H1 (cell line): ENCODE results near the gene AQP12A. TPM values are rescaled to one million over a fixed set of nuclear protein-coding genes. Genes with fewer than 3 reads are reported as not detected.

Source experiments
- CTCF ChIA-PET: fragments of 300-600 bp; sonication (Branson Sonifier 250); formaldehyde crosslinking; loops from one replicate; lab custom pipeline; 2021; ENCODE audit not compliant: partially characterized antibody; lab: Charles Lee
- POLR2A ChIA-PET: fragments of 300-600 bp; sonication (Branson Sonifier 250); formaldehyde crosslinking; loops from one replicate; lab custom pipeline; 2021; ENCODE audit warnings: inconsistent platforms; ENCODE audit not compliant: partially characterized antibody; lab: Charles Lee
- DNase-seq, 2 experiments: peaks; one replicate each; pipeline versions ENCODE4 v3.0.0 to v3.0.0-alpha.2; 2010 to 2022; ENCODE audit warnings: low spot score in 2 of 2, low read depth in 1 of 2, mixed read lengths in 1 of 2
- FAIRE-seq: peaks from 2 replicates; lab custom pipeline; 2011; peaks lifted over from hg19 to GRCh38; lab: Jason Lieb, UNC
- H2AFZ ChIP-seq: 2 replicates; pipeline ENCODE4 v1.8.1; 2012; ENCODE audit warnings: low read length, inconsistent platforms
- H2AK5ac ChIP-seq: 2 replicates; pipeline ENCODE4 v1.6.1; 2013; ENCODE audit warnings: low read depth, low read length
- H2BK120ac ChIP-seq: replicated peaks from 2 replicates; pipeline ENCODE3; 2013; ENCODE audit warnings: low read depth, low read length, inconsistent platforms
- H2BK12ac ChIP-seq: 2 replicates; pipeline ENCODE4 v1.6.1; 2013; ENCODE audit warnings: low read depth, low read length
- H2BK15ac ChIP-seq: 2 replicates; pipeline ENCODE4 v1.6.1; 2013; ENCODE audit warnings: low read length
- H2BK20ac ChIP-seq: 2 replicates; pipeline ENCODE4 v1.6.1; 2013; ENCODE audit warnings: low read length
- H2BK5ac ChIP-seq: 2 replicates; pipeline ENCODE4 v1.6.1; 2013; ENCODE audit warnings: low read depth, low read length
- H3K14ac ChIP-seq: 2 replicates; pipeline ENCODE4 v1.6.1; 2013; ENCODE audit warnings: inconsistent platforms; ENCODE audit not compliant: insufficient read length
- H3K18ac ChIP-seq: 2 replicates; pipeline ENCODE4 v1.6.1; 2013; ENCODE audit warnings: low read length; ENCODE audit errors: extremely low read depth
- H3K23ac ChIP-seq: 2 replicates; pipeline ENCODE4 v1.6.1; 2013; ENCODE audit warnings: inconsistent platforms; ENCODE audit not compliant: insufficient read length
- H3K23me2 ChIP-seq: 2 replicates; pipeline ENCODE4 v1.6.1; 2013; ENCODE audit warnings: low read depth, low read length
- H3K27ac ChIP-seq: 2 replicates; pipeline ENCODE4 v1.6.1; 2011; ENCODE audit warnings: low read depth, low read length, inconsistent platforms
- H3K27me3 ChIP-seq, 4 experiments: replicated peaks in 1 of 4; 1 replicate in 1 of 4; 2 replicates in 3 of 4; pipeline versions ENCODE4 v1.6.1 to v1.8.1; 2011 to 2013; ENCODE audit warnings: low read length in 3 of 4, mild to moderate bottlenecking in 3 of 4, inconsistent platforms in 2 of 4, mixed read lengths in 2 of 4, moderate library complexity in 1 of 4; ENCODE audit not compliant: control insufficient read depth in 3 of 4, insufficient read depth in 3 of 4; ENCODE audit errors: extremely low read depth in 1 of 4
- H3K36me3 ChIP-seq, 4 experiments: 2 replicates each; pipeline versions ENCODE4 v1.6.1 to v1.8.1; 2011 to 2013; ENCODE audit warnings: mild to moderate bottlenecking in 4 of 4, low read length in 3 of 4, moderate library complexity in 2 of 4, control low read depth in 1 of 4, inconsistent platforms in 1 of 4; ENCODE audit not compliant: insufficient read depth in 4 of 4, control insufficient read depth in 2 of 4
- H3K4ac ChIP-seq: replicated peaks from 2 replicates; pipeline ENCODE3; 2013; ENCODE audit warnings: low read length, low read depth, mixed read lengths, inconsistent platforms; ENCODE audit not compliant: insufficient read length
- H3K4me1 ChIP-seq, 4 experiments: replicated peaks in 1 of 4; 1 replicate in 1 of 4; 2 replicates in 3 of 4; pipeline versions ENCODE4 v1.6.1 to v1.8.1; 2011 to 2013; ENCODE audit warnings: low read length in 3 of 4, inconsistent platforms in 2 of 4, mixed read lengths in 1 of 4; ENCODE audit not compliant: insufficient read depth in 4 of 4, control insufficient read depth in 3 of 4
- H3K4me2 ChIP-seq, 2 experiments: 2 replicates each; pipeline versions ENCODE4 v1.6.1 to v1.8.1; 2011 to 2013; ENCODE audit warnings: low read depth in 2 of 2, low read length in 2 of 2, control low read depth in 1 of 2, inconsistent platforms in 1 of 2, mild to moderate bottlenecking in 1 of 2; ENCODE audit not compliant: insufficient read depth in 1 of 2
- H3K4me3 ChIP-seq, 4 experiments: fragments of 200-600, 300-600 bp in 1 of 4; sonication (generic), shearing (Covaris generic), sonication (Bioruptor Twin) in 1 of 4; 2 replicates each; pipeline versions ENCODE4 v1.5.1 to v1.8.1; 2011 to 2016; ENCODE audit warnings: low read length in 4 of 4, low read depth in 3 of 4, control low read depth in 2 of 4, inconsistent platforms in 2 of 4, mild to moderate bottlenecking in 2 of 4, mixed read lengths in 1 of 4, moderate library complexity in 1 of 4; ENCODE audit not compliant: insufficient read depth in 2 of 4; ENCODE audit errors: extremely low read depth in 1 of 4
- H3K56ac ChIP-seq: replicated peaks from 2 replicates; pipeline ENCODE3; 2013; ENCODE audit warnings: low read depth, mild to moderate bottlenecking, mixed read lengths, low read length, inconsistent platforms; ENCODE audit not compliant: insufficient read length
- H3K79me1 ChIP-seq: 2 replicates; pipeline ENCODE4 v1.6.1; 2013; ENCODE audit warnings: low read depth, low read length, control low read depth
- H3K79me2 ChIP-seq, 2 experiments: 2 replicates each; pipeline versions ENCODE4 v1.6.1 to v1.8.1; 2012 to 2013; ENCODE audit warnings: low read length in 2 of 2, mild to moderate bottlenecking in 2 of 2, inconsistent platforms in 1 of 2; ENCODE audit not compliant: insufficient read depth in 2 of 2, control insufficient read depth in 1 of 2
- H3K9ac ChIP-seq, 4 experiments: replicated peaks in 1 of 4; 1 replicate in 1 of 4; 2 replicates in 3 of 4; pipeline versions ENCODE4 v1.6.1 to v1.8.1; 2011 to 2013; ENCODE audit warnings: low read depth in 3 of 4, low read length in 3 of 4, control low read depth in 2 of 4, mild to moderate bottlenecking in 2 of 4, moderate library complexity in 2 of 4, inconsistent platforms in 1 of 4; ENCODE audit errors: extremely low read depth in 1 of 4
- H3K9me3 ChIP-seq, 2 experiments: 2 replicates each; pipeline versions ENCODE4 v1.6.1 to v1.8.1; 2012 to 2013; ENCODE audit warnings: mild to moderate bottlenecking in 2 of 2, moderate library complexity in 2 of 2, control low read depth in 1 of 2, inconsistent platforms in 1 of 2, low read depth in 1 of 2, low read length in 1 of 2, mixed read lengths in 1 of 2; ENCODE audit not compliant: insufficient read depth in 2 of 2
- H4K20me1 ChIP-seq, 2 experiments: replicated peaks in 1 of 2; 2 replicates each; pipeline versions ENCODE3 to v1.8.1; 2011 to 2013; ENCODE audit warnings: inconsistent platforms in 2 of 2, low read length in 2 of 2, mild to moderate bottlenecking in 1 of 2; ENCODE audit not compliant: insufficient read depth in 2 of 2, control insufficient read depth in 1 of 2
- H4K5ac ChIP-seq: 2 replicates; pipeline ENCODE4 v1.6.1; 2013; ENCODE audit warnings: low read length, low read depth, mixed read lengths, inconsistent platforms; ENCODE audit not compliant: insufficient read length
- H4K8ac ChIP-seq: 2 replicates; pipeline ENCODE4 v1.8.0; 2013; ENCODE audit warnings: mild to moderate bottlenecking, moderate library complexity, low read length, inconsistent platforms; ENCODE audit not compliant: insufficient read depth; ENCODE audit errors: extremely low read depth
- H4K91ac ChIP-seq: replicated peaks from 2 replicates; pipeline ENCODE3; 2013; ENCODE audit warnings: low read length, mixed read lengths, inconsistent platforms; ENCODE audit not compliant: insufficient read length
- BRCA1 ChIP-seq: IDR thresholded peaks from 2 replicates; pipeline ENCODE4 v1.6.1; 2012; ENCODE audit warnings: low read depth, low read length, improper control_type of control experiment
- CTBP2 ChIP-seq: IDR thresholded peaks from 2 replicates; pipeline ENCODE4 v1.7.0; 2011; ENCODE audit warnings: borderline replicate concordance, mild to moderate bottlenecking, moderate library complexity, mixed read lengths, low read length; ENCODE audit not compliant: insufficient read depth, insufficient read length
- HDAC2 ChIP-seq, 2 experiments: fragments of 300-600 bp in 1 of 2; sonication (generic) in 1 of 2; IDR thresholded peaks; 2 replicates each; pipeline ENCODE4 v1.6.1; 2011 to 2012; ENCODE audit warnings: low read depth in 2 of 2, low read length in 2 of 2, mild to moderate bottlenecking in 2 of 2, moderate library complexity in 2 of 2, borderline replicate concordance in 1 of 2, inconsistent platforms in 1 of 2
- MAFK ChIP-seq: IDR thresholded peaks from 2 replicates; pipeline ENCODE4 v1.6.1; 2012; ENCODE audit warnings: low read depth, mild to moderate bottlenecking, improper control_type of control experiment, low read length
- POLR2A ChIP-seq, 2 experiments: IDR thresholded peaks; 1 replicate in 1 of 2; 2 replicates in 1 of 2; pipeline ENCODE4 v1.6.1; 2011; ENCODE audit warnings: low read depth in 2 of 2, low read length in 2 of 2, mild to moderate bottlenecking in 2 of 2; ENCODE audit errors: control extremely low read depth in 1 of 2
- RXRA ChIP-seq: IDR thresholded peaks from 2 replicates; pipeline ENCODE4 v1.6.1; 2011; ENCODE audit warnings: low read depth, mild to moderate bottlenecking, low read length, moderate library complexity; ENCODE audit not compliant: insufficient read depth
- SIX5 ChIP-seq: IDR thresholded peaks from 2 replicates; pipeline ENCODE4 v1.6.1; 2011; ENCODE audit warnings: mild to moderate bottlenecking, low read depth, low read length
- TAF7 ChIP-seq: optimal IDR thresholded peaks from 2 replicates; pipeline ENCODE3; 2011; ENCODE audit warnings: low read depth, mild to moderate bottlenecking, inconsistent platforms, low read length, moderate library complexity, borderline replicate concordance
- TEAD4 ChIP-seq: IDR thresholded peaks from 2 replicates; pipeline ENCODE4 v1.6.1; 2012; ENCODE audit warnings: low read depth, low read length, inconsistent platforms, mixed read lengths
- YY1 ChIP-seq: IDR thresholded peaks from 2 replicates; pipeline ENCODE4 v1.6.1; 2011; ENCODE audit warnings: low read depth, mild to moderate bottlenecking, low read length
- WGBS, 2 experiments: shearing (Covaris generic) in 1 of 2; methylation state at CpG; one replicate each; pipeline versions ENCODE4 v1.1.6 to v1.1.7; 2013 to 2015; ENCODE audit warnings: low lambda C conversion rate in 2 of 2, mixed read lengths in 2 of 2, inconsistent platforms in 1 of 2, low coverage in 1 of 2, missing lambda C conversion rate in 1 of 2; ENCODE audit not compliant: insufficient replicate concordance in 2 of 2, insufficient coverage in 1 of 2, insufficient read length in 1 of 2; ENCODE audit errors: extremely low coverage in 1 of 2, missing lambda C conversion rate in 1 of 2; 5-methylcytosine and 5-hydroxymethylcytosine counted together
- polyA plus RNA-seq, 7 experiments: library from polyadenylated mRNA; depleted of rRNA in 3 of 7; stranded (reverse) in 5 of 7; unstranded in 2 of 7; fragments of >200 nt in 5 of 7; fragments of 200-250 nt in 2 of 7; gene quantifications; 1 replicate in 5 of 7; 2 replicates in 1 of 7; 4 replicates in 1 of 7; pipeline versions ENCODE4 v1.2.1 to v1.2.3, GENCODE V29; 2011 to 2013; ENCODE audit warnings: missing spikeins in 2 of 7, mixed read lengths in 2 of 7
- total RNA-seq: library from RNA; stranded (reverse); fragmentation: NEBNext Ultra II Directional; extraction: Animal tissue kit (Norgen Biotek cat#: 25700); gene quantifications from 2 replicates; pipeline ENCODE4 v1.2.1, GENCODE V29; 2021
- TF ChIP-seq, protein P1 (sequence below): IDR thresholded peaks from 2 replicates; pipeline ENCODE4 v1.6.1; 2012; ENCODE audit warnings: inconsistent platforms

Gene AQP12A
- total and polyA plus RNA-seq, 2 of the 8 experiments (the other 6 are each of a cell fraction or from before 2014, with no cell fraction given): not detected

DNA sequence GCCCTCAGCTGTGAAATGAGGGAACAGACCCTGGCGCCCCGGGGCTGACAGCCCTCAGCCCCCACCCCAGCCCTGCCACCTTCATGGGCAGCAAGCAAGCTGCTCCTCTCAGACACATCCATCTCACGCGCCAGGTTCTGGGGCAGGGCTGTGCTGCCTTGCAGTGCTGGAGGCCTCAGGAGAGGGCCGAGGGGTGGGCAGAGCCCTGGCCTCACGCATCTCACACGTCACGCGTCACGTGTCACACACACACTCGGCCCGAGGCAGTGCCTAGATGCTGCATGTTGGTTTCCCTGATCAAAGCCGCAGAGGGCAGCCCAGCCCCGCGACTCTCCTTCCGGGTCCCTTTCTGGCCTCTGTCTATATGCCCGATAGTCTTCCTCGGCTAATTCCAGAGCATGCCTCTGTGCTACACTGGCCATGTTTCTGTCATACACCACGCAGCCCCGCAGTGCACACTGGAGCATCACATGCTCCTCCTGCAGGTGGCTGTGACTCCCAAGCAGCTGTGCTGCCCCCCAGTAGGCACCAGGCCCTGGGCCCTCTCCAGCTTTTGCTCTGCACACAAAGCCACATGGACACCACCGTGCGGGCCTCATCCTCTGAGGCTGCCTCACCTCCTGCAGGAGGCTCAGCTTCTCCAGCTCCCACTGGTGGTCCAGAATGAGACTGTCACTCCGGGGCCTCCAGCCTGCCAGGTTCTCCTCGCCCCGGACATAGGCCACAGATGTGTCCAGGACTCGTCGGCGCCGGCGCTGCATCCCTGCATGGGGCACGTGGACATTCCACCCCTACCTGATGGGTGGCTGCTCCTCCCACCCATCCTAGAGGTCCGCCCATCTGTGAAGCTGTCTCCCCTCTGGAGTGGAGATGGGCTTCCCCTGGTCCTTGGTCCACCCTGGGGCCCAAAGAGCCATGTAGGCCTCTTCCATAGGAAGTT, 31.4 kb downstream of the AQP12A start:
- H3K79me2 ChIP-seq: no peaks in the 10 kb centered on the region
- H4K8ac ChIP-seq: no peak overlapping the region
- no peaks in the 10 kb centered on the region for H3K9me3 ChIP-seq
- H4K91ac ChIP-seq: no peak overlapping the region
- no peak overlapping the region for H2BK20ac ChIP-seq
- H2BK12ac ChIP-seq: no peak overlapping the region
- no peak overlapping the region for H2AK5ac ChIP-seq
- H3K27me3 ChIP-seq: no peaks in the 10 kb centered on the region
- peaks cover 22 to 94% (median 62%) of the 10 kb centered on the region in 4 experiments for H3K36me3 ChIP-seq
- H3K14ac ChIP-seq: no peak overlapping the region
- no peaks in the 10 kb centered on the region for H3K23me2 ChIP-seq
- FAIRE-seq (no peak), DNase-seq (no peak)
- POLR2A ChIA-PET: interaction anchor here (1.0 to 1.9 kb wide), 4 partner anchors 14 to 66 kb away, joined by 3 to 7 read pairs (median 4); no protein-coding TSS in a partner anchor
- no peak overlapping the region for H4K5ac ChIP-seq
- CTCF ChIA-PET: interaction anchor here (1.0 to 1.5 kb wide), 5 partner anchors 8 to 24 kb away, joined by 3 to 4 read pairs (median 3); no protein-coding TSS in a partner anchor
- H3K27ac ChIP-seq: no peak overlapping the region
- no peak overlapping the region for H3K56ac ChIP-seq
- H3K4ac ChIP-seq: no peak overlapping the region
- H2BK15ac ChIP-seq: no peak overlapping the region
- H3K18ac ChIP-seq: no peak overlapping the region
- H3K23ac ChIP-seq: no peak overlapping the region
- no peak overlapping the region for H3K4me2 ChIP-seq
- no peak overlapping the region for H3K4me3 ChIP-seq
- H2AFZ ChIP-seq: no peak overlapping the region
- H3K79me1 ChIP-seq: peaks cover 2% of the 10 kb centered on the region
- no peak overlapping the region for H3K9ac ChIP-seq
- no peaks in the 10 kb centered on the region for H3K4me1 ChIP-seq
- no peak overlapping the region for H2BK5ac ChIP-seq
- H2BK120ac ChIP-seq: no peak overlapping the region
- peaks cover 7 to 16% of the 10 kb centered on the region in 2 experiments for H4K20me1 ChIP-seq
- WGBS, 2 experiments: 95% methylated on average over 32 of the region's 32 CpGs; no CpG with 5 or more reads in 1 of the 2 experiments
- TF ChIP-seq TEAD4 (no peak), RXRA (no peak), MAFK (no peak), TAF7 (no peak), YY1 (no peak), CTBP2 (no peak), POLR2A (IDR thresholded peaks at IDR 0.05; ENCODE audit: control extremely low read depth in 1 of 2, low read depth in 2 of 2, low read length in 2 of 2) (no peak), BRCA1 (no peak), HDAC2 (IDR thresholded peaks at IDR 0.05; ENCODE audit: borderline replicate concordance in 1 of 2, low read depth in 2 of 2, low read length in 2 of 2) (no peak), SIX5 (no peak)
- TF ChIP-seq, protein P1, sequence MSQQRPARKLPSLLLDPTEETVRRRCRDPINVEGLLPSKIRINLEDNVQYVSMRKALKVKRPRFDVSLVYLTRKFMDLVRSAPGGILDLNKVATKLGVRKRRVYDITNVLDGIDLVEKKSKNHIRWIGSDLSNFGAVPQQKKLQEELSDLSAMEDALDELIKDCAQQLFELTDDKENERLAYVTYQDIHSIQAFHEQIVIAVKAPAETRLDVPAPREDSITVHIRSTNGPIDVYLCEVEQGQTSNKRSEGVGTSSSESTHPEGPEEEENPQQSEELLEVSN: no peak
